GM18511 (cell line): ENCODE results near the gene PBXIP1.
"Not testable (repeated sequence)": the region's sequence is repeated elsewhere in the genome, so short reads cannot be mapped to it uniquely, and the experiment has no call there.

Experiments
- ATAC-seq: cut with Tn5 transposase; IDR thresholded peaks from one replicate; pipeline ENCODE4 v1.9.1; 2021; ENCODE audit warnings: mild to moderate bottlenecking, moderate library complexity; ENCODE audit not compliant: unreplicated experiment

Gene PBXIP1

GRCh38 chr1:154938604-154939399 lies 17.1 kb downstream of the PBXIP1 start:
- no peak for ATAC-seq

GRCh38 chr1:154937988-154938386 lies 17.9 kb downstream of the PBXIP1 start:
- ATAC-seq, result no peak

GRCh38 chr1:154937085-154937987 lies 18.6 kb downstream of the PBXIP1 start:
- peak; percentile 71 for ATAC-seq

GRCh38 chr1:154936555-154937084 lies 19.3 kb downstream of the PBXIP1 start, which contains the start of gene PMVK:
Gene PMVK (minus strand): TSS chr1:154936719. CDS start chr1:154936685, 34 bp downstream.
- peak; percentile 85 for ATAC-seq

DNA sequence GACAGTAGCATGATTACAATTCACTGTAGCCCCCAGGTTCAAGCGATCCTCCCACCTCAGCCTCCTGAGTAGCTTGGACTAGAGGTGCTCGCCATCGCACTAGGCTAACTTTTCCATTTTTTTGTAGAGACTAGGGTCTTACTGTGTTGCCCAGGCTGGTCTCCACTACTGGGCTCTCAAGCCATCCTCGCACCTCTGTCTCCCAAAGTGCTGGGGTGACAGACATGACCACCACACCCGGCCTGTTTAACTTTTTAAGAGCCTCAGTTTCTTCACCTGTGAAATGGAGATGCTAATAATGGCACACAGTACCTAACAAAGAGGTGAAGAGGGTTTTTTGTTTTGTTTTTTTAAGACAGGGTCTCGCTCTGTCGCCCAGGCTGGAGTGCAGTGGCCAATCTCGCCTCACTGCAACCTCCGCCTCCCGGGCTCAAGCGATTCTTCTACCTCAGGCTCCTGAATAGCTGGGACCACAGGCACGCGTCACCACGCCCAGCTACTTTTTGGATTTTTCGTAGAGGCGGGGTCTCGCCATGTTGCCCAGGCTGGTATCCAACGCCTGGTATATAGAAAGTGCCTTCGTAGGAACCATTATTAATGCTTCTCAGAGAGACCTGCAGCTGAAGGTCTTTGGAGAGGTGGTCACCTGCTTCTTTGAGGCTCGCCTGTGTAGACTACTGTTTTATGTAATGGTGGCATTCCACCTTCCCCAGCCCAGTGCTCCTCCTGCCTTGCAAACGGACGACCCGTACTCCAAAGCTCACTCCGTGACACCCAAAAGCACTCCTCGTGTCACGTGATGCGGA lies 19.9 kb downstream of the PBXIP1 start:
- no peak for ATAC-seq

- ATAC-seq, result no peak
Observed at GRCh38 chr1:154934358-154934948, 21.4 kb downstream of the PBXIP1 start.

DNA sequence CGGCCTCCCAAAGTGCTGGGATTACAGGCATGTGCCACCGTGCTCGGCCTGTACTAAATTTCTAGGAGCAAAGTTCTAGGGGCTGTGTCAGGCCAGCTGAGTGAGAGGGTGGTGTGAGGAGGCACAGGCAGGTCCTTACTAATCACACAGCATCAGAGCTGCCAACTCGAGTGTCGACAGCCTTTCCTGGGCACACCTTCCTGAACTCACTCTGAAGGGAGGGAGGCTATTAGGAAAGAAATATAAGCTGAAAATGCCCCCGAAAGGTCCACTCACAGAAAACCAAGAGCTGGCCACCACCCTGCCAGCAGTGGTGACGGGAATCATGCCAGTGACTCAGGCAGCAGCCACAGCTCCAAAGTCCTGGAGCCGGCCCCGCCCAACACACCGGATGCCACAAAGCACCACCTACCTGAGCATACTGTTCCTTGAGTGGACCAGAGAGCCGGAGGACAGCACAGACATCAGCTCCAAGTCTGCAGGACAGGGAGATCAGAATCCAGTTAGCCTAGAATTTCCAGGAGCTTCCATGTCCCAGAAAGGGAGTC lies 23.9 kb downstream of the PBXIP1 start:
- no peak for ATAC-seq

DNA sequence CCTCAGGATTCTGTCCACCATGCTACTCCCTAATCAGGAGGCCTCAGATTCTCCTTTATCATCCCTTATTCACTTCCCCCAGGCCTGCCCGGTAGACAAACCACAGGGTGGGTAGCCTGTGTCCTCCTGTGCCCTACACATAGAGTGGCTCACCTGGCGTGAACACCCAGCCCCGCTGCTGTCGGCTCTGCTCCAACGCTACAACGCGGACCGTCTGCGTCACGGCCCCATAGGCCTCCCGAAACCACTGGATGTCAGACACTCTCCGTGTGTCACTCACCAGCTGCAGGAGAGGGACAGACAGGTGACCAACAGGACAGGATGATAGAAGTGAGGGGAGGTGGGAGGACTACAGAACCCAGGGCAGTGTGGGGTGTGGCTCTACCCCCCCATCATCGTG lies 29.7 kb downstream of the PBXIP1 start:
- ATAC-seq, result no peak

- no peak for ATAC-seq
Observed at GRCh38 chr1:154925335-154926170, 30.3 kb downstream of the PBXIP1 start.

- no peak for ATAC-seq
Observed at GRCh38 chr1:154923695-154924094, 32.2 kb downstream of the PBXIP1 start.

DNA sequence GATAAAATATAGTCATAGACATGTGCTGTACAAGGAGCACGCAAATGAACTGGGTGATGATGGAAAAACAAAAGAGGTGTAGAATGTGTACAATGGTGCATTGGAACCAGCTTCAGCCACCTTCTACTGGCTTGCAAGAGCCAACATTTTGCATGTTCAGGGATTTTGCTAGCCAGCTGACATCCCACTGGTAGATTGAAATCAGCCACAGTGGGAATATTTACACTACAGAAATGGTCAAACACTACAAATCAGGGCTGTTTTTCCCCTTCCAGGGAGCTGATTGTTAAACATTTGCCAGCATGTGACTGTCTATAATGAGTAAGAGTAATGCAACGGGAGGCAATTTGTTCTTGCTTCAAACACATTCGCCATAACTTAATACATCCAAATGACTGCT lies 42.6 kb downstream of the PBXIP1 start:
- ATAC-seq, result no peak

DNA sequence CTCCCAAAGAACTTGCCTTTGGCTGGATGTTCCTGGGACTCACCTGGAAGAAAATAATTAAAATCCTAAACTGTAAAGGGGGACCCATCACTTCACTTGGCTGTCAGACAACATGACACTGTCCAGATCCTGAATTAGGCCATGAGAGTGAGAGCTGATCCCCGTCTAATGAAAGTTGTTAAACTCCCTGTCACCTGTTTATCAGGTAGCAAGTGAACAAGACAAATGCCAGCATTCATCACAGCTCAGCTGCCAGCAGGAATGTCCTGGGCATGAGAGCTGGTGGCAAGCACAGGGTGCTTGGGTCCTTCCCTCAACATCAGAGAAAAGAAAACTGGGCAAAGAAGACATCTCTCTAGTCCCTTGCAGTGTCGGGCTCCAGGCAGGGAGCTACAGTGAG lies 43.1 kb downstream of the PBXIP1 start:
- no peak for ATAC-seq

DNA sequence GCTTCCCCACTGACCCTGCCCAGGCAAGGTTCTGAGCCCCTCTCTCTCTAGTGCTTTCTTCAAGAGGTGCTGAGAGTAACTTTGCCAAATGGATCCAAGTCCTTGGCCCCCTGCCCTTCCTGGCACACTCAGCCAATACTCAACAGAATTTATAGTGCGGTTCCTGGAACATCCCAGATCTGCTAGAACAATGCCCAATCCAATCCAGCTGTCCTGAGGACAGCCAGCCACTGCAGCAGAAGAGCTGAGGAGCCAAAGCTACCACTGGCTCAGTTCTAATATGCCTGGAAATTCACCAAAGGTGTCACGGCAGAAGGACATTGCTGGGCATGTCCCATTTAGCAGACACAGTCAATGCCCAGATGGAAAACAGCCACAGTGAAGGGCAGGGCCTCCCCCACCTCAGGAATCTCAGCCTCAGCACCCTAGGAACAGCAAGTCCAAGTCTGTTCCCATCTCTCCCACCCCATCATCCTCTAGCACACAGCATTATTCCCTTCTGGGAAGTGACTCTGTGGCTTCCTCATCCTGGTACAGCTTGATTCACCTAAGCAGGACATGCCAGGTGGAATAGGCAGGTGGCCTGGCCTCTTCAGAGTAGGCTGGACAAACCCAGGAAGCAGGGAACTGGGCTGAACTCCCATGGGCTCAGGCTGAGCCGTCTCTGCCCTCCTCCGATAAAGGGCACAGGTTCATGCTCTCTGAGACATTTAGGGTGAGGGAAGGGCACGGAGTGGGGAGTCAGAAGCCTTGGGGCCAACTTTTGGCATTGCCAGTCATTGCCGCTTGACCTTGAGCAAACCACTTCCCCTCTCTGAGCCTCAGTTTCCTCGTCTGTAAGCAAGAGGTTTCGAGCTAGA lies 44.0 kb downstream of the PBXIP1 start:
- ATAC-seq, result no peak

- no peak for ATAC-seq
Observed at GRCh38 chr1:154910851-154911250, 45.0 kb downstream of the PBXIP1 start.

DNA sequence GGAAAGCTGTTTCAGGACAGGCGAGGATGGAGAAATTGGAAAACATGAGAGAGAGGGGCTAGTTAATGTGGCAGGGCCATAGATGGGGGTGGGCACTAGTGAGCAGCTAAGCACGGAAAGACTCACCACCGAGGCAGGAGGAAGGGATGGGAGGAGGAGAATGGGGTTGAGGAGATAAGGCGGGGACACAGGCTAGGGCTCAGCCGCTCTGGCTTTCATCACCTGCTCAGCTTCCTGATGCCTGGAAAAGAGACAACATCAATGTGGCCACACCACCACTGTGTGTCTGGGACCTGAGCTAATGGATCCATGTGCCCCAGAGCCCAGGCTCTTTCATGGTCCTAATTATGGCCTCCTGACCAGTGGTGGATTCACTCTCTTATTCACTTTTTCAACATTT lies 47.0 kb downstream of the PBXIP1 start:
- ATAC-seq, result no peak

DNA sequence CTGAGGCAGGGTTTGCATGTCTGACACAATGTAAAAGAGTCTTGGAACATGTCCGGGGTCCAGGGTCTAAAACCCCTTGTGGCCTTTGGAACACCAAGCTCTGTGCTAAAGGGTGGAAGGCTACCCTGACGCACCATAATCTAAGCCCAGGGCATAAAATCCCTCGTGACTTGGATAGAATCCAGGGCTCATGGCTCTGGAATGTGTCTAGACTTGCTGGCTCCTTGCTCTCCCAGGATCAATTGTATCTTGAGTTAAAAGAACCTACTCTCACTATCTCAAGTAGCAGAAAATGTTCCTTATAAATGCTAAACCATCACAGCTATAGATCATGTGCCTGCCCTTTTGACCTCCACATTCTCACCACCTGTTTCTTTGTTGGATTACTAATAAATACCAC lies 47.8 kb downstream of the PBXIP1 start:
- ATAC-seq, result not testable (repeated sequence)

- ATAC-seq, result no peak
Observed at GRCh38 chr1:154906621-154907081, 49.2 kb downstream of the PBXIP1 start.

GRCh38 chr1:154902938-154903566 lies 52.8 kb downstream of the PBXIP1 start:
- no peak for ATAC-seq
